ENCODE data around the gene MOSMO.
"Not testable (repeated sequence)": the region's sequence is repeated elsewhere in the genome, so short reads cannot be mapped to it uniquely, and the experiment has no call there.

The MOSMO gene

DNA sequence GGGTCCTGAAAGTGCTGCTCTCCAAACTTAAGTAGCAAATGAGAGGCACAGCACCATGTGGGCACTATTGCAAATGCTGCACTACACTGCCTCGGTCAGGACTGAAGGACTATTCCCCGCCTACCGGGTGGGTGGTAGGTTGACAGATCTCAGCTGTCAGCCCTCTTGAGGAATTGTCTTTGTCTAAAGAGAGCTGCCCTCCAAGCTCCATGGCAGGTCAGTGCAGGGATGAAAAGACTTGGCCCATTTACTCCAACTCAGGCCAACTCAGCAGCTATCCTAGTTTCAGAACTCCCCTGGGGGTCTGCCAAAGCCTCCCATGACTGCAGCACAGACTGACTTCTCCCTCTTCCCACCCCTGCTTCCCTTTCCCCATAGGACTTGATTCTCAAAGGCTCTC is 3.6 kb upstream of the MOSMO start:
- DNase-seq = no peak

DNA sequence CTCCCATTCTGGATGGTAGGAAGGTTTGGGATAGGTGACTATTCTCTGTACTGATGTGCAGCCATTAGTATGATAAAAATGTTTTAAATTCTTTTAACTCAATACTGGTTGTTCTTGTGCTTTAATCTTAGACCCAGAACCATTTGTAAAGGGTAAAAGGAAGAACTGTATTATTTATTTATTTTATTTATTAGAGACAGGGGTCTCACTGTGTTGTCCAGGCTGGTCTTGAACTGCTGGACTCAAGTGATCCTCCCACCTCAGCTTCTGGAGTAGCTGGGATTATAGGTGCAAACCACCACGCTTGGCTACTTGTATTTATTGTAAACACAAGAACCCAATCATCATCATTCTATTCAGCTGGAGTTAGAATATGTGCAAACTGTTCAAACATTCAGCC is 2.2 kb upstream of the MOSMO start:
- no peak for DNase-seq

DNA sequence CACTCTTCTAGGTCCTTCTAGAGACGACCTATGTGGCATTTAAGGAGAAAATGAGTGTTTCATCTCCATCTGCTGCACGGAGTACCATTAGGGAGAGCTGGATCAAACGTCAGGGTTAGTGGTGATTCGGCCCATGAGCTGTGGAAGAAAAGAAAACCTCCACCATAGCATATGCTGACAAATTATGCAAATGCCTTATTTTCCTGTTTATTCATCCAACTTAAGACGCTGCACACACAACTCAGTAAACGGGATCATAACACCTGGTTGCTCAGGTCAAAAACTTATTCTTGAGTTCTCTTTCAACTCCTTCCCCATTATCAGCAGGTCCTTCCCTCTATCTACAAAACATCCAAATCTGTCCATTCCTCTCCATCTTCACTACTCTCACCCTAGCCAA is 1.3 kb upstream of the MOSMO start:
- no peak for DNase-seq

- DNase-seq = no peak
Observed at GRCh38 chr16:22007159-22007508, 777 bp upstream of the MOSMO start.

- no peak for DNase-seq
Observed at GRCh38 chr16:22008215-22009059, 526 bp downstream of the MOSMO start.

GRCh38 chr16:22010902-22011301 is 3.0 kb downstream of the MOSMO start:
- DNase-seq = no peak

GRCh38 chr16:22012241-22012640 is 4.3 kb downstream of the MOSMO start:
- DNase-seq = no peak

GRCh38 chr16:22013486-22013885 is 5.6 kb downstream of the MOSMO start:
- DNase-seq = no peak

DNA sequence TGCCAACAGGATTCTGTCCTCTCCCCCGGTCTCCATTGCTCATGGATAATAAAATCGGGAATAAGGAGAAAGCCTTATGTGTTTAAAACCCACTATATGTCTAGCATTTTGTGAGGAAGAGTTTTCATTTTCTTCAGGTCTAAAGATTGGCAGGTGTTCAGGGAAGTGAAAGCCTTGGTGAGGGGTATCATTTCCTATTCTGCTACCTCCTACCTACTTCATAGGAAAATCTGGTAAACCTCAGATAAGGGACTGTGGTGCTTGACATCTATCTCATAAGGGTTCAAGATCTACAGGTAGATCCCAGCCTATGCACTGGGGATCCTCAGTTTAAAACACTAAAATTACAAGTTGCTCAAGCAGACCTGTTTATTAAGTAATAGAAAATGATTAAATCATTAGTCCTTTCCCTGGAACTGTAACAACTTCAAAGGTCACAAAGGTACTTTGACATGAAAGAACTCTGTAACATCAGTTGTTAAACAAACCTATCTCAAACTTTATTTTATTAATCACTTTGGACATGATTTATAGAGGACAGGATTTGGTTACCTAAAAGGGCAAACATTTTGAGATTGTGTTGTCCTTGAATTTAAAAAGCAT is 6.5 kb downstream of the MOSMO start:
- DNase-seq = no peak

DNA sequence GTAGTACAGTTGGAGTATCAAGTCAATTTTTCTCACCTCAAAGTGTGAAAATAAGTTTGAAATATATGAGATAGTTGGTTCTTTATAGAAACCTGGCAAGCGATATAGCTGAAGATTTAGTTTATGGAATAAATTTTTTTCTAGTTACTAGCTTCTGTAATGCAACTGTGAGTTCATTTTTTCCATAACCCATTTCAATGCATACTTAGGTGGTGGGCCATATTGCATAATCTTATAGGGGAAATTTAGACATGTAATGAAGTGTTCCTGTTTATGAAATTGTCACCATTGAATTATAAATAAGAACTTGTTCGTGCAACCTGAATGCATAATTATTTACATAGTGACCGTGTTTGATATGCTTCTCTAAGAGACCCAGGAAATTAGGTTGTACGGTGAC is 9.0 kb downstream of the MOSMO start:
- peak; percentile 57 for DNase-seq

- DNase-seq = peak; percentile 80
Observed at GRCh38 chr16:22018559-22018958, 10.6 kb downstream of the MOSMO start.

DNA sequence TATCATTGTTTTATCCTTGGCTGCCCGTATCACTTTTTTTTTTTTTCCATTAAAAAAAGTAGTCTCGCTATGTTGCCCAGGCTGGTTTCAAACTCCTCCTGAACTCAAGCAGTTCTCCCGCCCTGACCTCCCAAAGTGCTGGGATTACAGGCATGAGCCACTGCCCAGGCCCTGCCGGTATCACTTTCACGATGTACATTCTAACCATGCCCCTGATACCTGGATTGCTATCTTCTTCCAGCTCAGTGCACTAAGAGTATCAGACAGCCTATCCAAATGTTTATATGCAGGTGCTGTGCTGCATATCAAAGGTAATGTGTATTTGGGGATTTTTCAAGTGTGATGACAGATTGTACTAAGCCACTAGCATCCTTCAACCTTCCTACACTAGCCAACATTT is 14.2 kb downstream of the MOSMO start:
- no peak for DNase-seq

GRCh38 chr16:22023505-22023904 is 15.6 kb downstream of the MOSMO start:
- DNase-seq = no peak

DNA sequence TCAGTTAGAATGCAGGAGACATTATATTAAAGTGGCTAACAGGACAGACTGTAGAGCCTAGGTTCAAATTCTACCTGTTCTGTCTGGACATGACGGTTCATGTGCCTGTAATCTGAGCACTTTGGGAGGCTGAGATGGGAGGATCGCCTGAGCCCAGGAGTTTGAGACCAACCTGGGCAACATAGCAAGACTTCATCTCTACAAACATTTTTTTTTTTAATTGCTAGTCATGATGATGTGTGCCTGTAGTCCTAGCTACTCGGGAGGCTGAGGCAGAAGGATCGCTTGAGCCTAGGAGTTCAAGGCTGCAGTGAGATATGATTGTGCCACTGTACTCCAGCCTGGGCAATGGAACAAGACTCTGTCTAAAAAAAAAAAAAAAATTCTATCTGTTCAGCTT is 16.9 kb downstream of the MOSMO start:
- not testable (repeated sequence) for DNase-seq

GRCh38 chr16:22027633-22028032 is 19.7 kb downstream of the MOSMO start:
- DNase-seq = no peak

DNA sequence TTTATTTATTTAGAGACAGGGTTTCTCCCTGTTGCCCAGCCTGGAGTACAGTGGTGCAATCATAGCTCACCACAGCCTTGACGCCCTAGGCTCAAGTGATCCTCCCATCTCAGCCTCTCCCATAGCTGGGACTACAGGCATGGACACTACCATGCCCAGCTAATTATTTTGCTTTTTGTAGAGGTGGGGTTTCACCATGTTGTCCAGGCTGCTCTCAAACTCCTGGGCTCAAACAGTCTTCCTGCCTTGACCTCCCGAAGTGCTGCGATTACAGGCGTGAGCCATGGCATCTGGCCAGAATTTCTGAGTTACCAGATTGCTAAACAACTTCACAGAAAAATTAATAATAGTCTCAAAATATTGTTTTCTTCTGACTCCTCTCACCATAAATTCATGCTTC is 21.7 kb downstream of the MOSMO start:
- DNase-seq = no peak

DNA sequence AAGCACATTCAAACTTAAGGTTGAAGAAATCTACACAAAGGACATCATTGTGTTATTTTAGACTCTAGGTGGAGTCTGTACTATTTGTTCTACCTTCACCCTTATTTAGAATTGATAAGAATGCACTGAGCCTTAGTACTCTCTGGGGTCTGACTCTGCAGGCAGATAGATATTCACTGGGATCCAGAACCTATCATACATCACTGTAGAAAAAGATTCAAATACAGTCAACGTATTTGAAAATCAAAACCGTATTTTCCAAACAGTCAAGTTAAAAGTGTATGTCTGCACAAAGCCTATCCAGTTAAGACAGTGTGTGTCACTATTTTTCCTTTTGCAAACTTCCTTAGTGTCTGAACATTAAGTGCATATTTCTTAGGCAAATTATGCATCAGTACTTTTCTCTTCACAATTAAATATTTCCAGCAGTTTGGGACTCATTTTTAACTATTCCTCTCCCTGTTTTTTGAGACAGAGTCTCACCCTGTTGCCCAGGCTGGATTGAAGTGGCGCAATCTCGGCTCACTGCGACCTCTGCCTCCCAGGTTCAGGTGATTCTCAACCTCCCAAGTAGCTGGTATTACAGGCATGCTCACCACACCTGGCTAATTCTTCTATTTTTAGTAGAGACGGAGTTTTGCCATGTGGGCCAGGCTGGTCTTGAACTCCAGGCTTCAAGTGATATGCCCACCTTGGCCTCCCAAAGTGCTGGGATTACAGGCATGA is 22.3 kb downstream of the MOSMO start:
- DNase-seq = no peak

DNA sequence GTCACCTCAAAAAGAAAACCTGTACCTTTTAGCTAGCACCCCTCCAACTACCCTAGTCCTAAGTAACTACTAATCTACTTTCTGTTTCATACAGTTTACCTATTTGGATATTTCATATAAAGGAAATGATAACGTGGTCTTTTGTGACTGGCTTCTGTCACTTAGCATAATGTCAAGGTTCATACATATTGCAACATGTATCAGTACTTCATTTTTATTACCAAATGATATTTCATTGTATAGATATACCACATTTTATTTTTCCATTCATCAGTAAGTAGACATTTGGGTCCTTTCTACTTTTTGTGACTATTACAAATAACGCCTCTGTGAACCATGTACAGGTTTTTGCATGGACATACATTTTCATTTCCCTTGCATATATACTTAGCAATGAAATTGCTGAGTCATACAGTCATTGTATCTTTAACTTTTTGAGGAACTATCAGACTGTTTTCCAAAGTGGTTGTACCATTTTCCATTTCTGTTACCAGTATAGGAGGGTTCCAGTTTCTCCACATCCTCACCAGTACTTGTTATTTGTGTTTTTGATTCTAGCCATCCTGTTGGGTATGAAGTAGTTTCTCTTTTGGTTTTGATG is 23.7 kb downstream of the MOSMO start:
- no peak for DNase-seq

- no peak for DNase-seq
Observed at GRCh38 chr16:22034503-22034902, 26.6 kb downstream of the MOSMO start.

DNA sequence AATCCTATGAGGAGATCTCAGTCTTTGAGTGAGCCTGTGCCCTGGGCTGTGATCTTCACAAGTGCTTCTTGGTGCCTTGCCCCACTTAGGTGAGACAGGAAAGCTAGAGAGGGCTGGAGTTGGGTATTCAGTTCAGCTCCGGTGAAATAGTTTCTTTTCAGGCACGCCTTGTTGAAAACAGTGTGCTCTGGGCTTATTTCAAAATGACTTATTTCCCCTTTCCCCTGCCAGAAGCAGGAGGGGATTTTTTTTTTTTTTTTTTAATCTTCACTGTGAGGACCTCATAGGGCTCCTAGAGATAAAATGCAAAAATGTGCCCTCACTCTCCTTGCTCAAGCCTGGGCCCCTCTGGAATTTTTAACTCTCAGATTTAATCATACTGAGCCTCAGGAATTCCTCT is 27.2 kb downstream of the MOSMO start:
- DNase-seq = no peak

DNA sequence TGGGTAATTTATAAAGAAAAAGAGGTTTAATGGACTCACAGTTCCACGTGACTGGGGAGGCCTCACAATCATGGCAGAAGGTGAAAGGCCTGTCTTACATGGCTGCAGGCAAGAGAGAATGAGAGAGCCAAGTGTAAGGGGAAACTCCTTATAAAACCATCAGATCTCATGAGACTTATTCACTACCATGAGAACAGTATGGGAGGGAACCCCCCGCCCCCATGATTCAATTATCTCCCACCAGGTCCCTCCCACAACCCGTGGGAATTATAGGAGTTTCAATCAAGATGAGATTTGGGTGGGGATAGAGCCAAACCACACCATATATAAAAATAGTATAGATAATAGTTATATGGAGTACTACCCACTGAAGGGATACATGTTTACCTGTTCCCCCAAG is 36.0 kb downstream of the MOSMO start:
- not testable (repeated sequence) for DNase-seq

GRCh38 chr16:22045888-22046287 is 38.0 kb downstream of the MOSMO start:
- DNase-seq = not testable (repeated sequence)

GRCh38 chr16:22050963-22051362 is 43.1 kb downstream of the MOSMO start:
- no peak for DNase-seq

GRCh38 chr16:22052980-22053379 is 45.1 kb downstream of the MOSMO start:
- no peak for DNase-seq

Data from HCEC 1CT (cell line).